Lower leg skin (tissue), 4 donors: ENCODE measurements around the gene CRELD1. TPM values are rescaled to one million over a fixed set of nuclear protein-coding genes. Genes with fewer than 3 reads are reported as not detected.
A peak's percentile ranks its signal among the peaks of the same experiment; 100 is the strongest.

Experiments used
- DNase-seq, 2 donors: peaks; one replicate each; pipeline ENCODE4 v3.0.0-alpha.2; 2019; ENCODE audit warnings: low spot score in 2 of 2
- H3K4me3 ChIP-seq: fragments of 200-600 bp; sonication (generic); 2 replicates; pipeline ENCODE4 v1.5.1; 2017; ENCODE audit warnings: mild to moderate bottlenecking, low read depth; ENCODE audit not compliant: poor library complexity, severe bottlenecking
- CTCF ChIP-seq, 3 donors: fragments of 450-650 bp; IDR thresholded peaks; one replicate each; pipeline ENCODE4 v1.5.1; 2016; ENCODE audit warnings: antibody characterized with exemption in 3 of 3, mild to moderate bottlenecking in 3 of 3, moderate library complexity in 2 of 3
- POLR2A ChIP-seq, 2 donors: fragments of 450-650 bp; IDR thresholded peaks; one replicate each; pipeline ENCODE4 v1.6.1; 2016 to 2017; ENCODE audit warnings: antibody characterized with exemption in 2 of 2, mild to moderate bottlenecking in 1 of 2, moderate library complexity in 1 of 2
- WGBS, 2 donors: methylation state at CpG; one replicate each; pipeline ENCODE4 v1.1.5; 2018; 5-methylcytosine and 5-hydroxymethylcytosine counted together
- intact Hi-C: fragments of 100-400 bp; cut with DNase I; formaldehyde crosslinking; loops from one replicate; pipeline ENCODE4 v1.15.0; 2023; ENCODE audit warnings: low total_unique reads
- total RNA-seq, 4 donors: library from RNA; depleted of rRNA; stranded (reverse); fragments of >200 nt; gene quantifications; one replicate each; pipeline ENCODE4 v1.1.0, GENCODE V29; 2016

CRELD1 gene
- total RNA-seq, 4 donors from 2014 or later, result 16.1 to 58.8 (median 28.3) TPM

- peak in 1 of 2 donors; percentile 39 for DNase-seq
- no peak overlapping the region for H3K4me3 ChIP-seq
- intact Hi-C loops, result no loop called here
- 49 to 53% methylated on average over 5 of the region's 5 CpGs for WGBS, 2 donors
- no peak for TF ChIP-seq CTCF (IDR thresholded peaks at IDR 0.05)
- no peak for TF ChIP-seq POLR2A (IDR thresholded peaks at IDR 0.05)
Measured at GRCh38 chr3:9957214-9957613, 23.6 kb downstream of the CRELD1 start.

- no peak overlapping the region for H3K4me3 ChIP-seq
- intact Hi-C loops, result no loop called here
- no peak for DNase-seq
- no peak for TF ChIP-seq CTCF (IDR thresholded peaks at IDR 0.05)
- TF ChIP-seq POLR2A (IDR thresholded peaks at IDR 0.05), result no peak
- WGBS, 2 donors, result 91 to 92% methylated on average over 6 of the region's 6 CpGs
Measured at GRCh38 chr3:9965200-9965875, 31.7 kb downstream of the CRELD1 start.

- H3K4me3 ChIP-seq, result no peak overlapping the region
- TF ChIP-seq CTCF (IDR thresholded peaks at IDR 0.05), result no peak
- TF ChIP-seq POLR2A (IDR thresholded peaks at IDR 0.05), result no peak
- no peak for DNase-seq
- intact Hi-C loops, result no loop called here
- 98 to 99% methylated on average over 2 of the region's 2 CpGs for WGBS, 2 donors
Measured at GRCh38 chr3:9966841-9967240, 33.2 kb downstream of the CRELD1 start.

- WGBS, 2 donors, result 96% methylated on average over 4 of the region's 4 CpGs
- DNase-seq, result no peak
- no peak for TF ChIP-seq POLR2A (IDR thresholded peaks at IDR 0.05)
- no peak for TF ChIP-seq CTCF (IDR thresholded peaks at IDR 0.05)
- intact Hi-C loops, result no loop called here
- H3K4me3 ChIP-seq, result no peak overlapping the region
Measured at GRCh38 chr3:9969632-9970019, 36.0 kb downstream of the CRELD1 start.

- TF ChIP-seq POLR2A (IDR thresholded peaks at IDR 0.05), result no peak
- no peak for TF ChIP-seq CTCF (IDR thresholded peaks at IDR 0.05)
- 62 to 66% methylated on average over 3 of the region's 3 CpGs for WGBS, 2 donors
- DNase-seq, result no peak
Measured at GRCh38 chr3:9970020-9970652, 36.5 kb downstream of the CRELD1 start.

More at GRCh38 chr3:9970020-9970652, 36.5 kb downstream of the CRELD1 start:
- H3K4me3 ChIP-seq, result no peak overlapping the region
- intact Hi-C loops, result no loop called here
